ENCODE results near the gene PRSS27.

PRSS27 gene

GRCh38 chr16:2708290-2708639 lies 11.8 kb downstream of the PRSS27 start:
- H3F3A ChIP-seq (ENCODE audit: insufficient read depth, low read length): no peaks in the 10 kb centered on the region
- H3K9ac ChIP-seq (ENCODE audit: low read length): no peak overlapping the region
- H4K20me1 ChIP-seq (ENCODE audit: insufficient read depth, low read length): no peaks in the 10 kb centered on the region
- H3K9me3 ChIP-seq (ENCODE audit: low read length): no peaks in the 10 kb centered on the region
- H3K79me2 ChIP-seq (ENCODE audit: insufficient read depth, low read length): no peaks in the 10 kb centered on the region
- no peak overlapping the region for H2AFZ ChIP-seq (ENCODE audit: low read length)
- TF ChIP-seq EZH2 (IDR thresholded peaks at IDR 0.05; ENCODE audit: borderline replicate concordance, low read length) (no peak), CTCF (IDR thresholded peaks at IDR 0.05; ENCODE audit: low read length) (no peak)
- no peak overlapping the region for H3K4me3 ChIP-seq (ENCODE audit: low read depth, low read length, poor library complexity, severe bottlenecking)
- H3K27me3 ChIP-seq (ENCODE audit: insufficient read depth, low read length): 0 out of 2 replicates have a peak, but pooled peaks cover under 1% of the 10 kb centered on the region
- no peak overlapping the region for H3K4me2 ChIP-seq (ENCODE audit: low read length)
- no peaks in the 10 kb centered on the region for H3K9me2 ChIP-seq (ENCODE audit: low read depth, low read length)
- no peaks in the 10 kb centered on the region for H3K4me1 ChIP-seq (ENCODE audit: insufficient read depth, low read length, severe bottlenecking)
- H3K27ac ChIP-seq (ENCODE audit: low read depth, low read length, poor library complexity, severe bottlenecking): no peak overlapping the region
- peaks cover 10% of the 10 kb centered on the region; the same call in 1 of the 2 replicates for H3K36me3 ChIP-seq (ENCODE audit: insufficient read depth, low read length)

- no peaks in the 10 kb centered on the region for H3K9me2 ChIP-seq (ENCODE audit: low read depth, low read length)
- no peak overlapping the region for H3K4me3 ChIP-seq (ENCODE audit: low read depth, low read length, poor library complexity, severe bottlenecking)
- H3K27me3 ChIP-seq (ENCODE audit: insufficient read depth, low read length): no peaks in the 10 kb centered on the region
- H3F3A ChIP-seq (ENCODE audit: insufficient read depth, low read length): no peaks in the 10 kb centered on the region
- no peak overlapping the region for H3K9ac ChIP-seq (ENCODE audit: low read length)
- H3K4me1 ChIP-seq (ENCODE audit: insufficient read depth, low read length, severe bottlenecking): no peaks in the 10 kb centered on the region
- no peak overlapping the region for H3K4me2 ChIP-seq (ENCODE audit: low read length)
- peaks cover 10% of the 10 kb centered on the region; the same call in 1 of the 2 replicates for H3K36me3 ChIP-seq (ENCODE audit: insufficient read depth, low read length)
- H2AFZ ChIP-seq (ENCODE audit: low read length): no peak overlapping the region
- H3K27ac ChIP-seq (ENCODE audit: low read depth, low read length, poor library complexity, severe bottlenecking): no peak overlapping the region
- no peaks in the 10 kb centered on the region for H3K79me2 ChIP-seq (ENCODE audit: insufficient read depth, low read length)
- TF ChIP-seq EZH2 (IDR thresholded peaks at IDR 0.05; ENCODE audit: borderline replicate concordance, low read length): no peak
- no peak for TF ChIP-seq CTCF (IDR thresholded peaks at IDR 0.05; ENCODE audit: low read length)
- H4K20me1 ChIP-seq (ENCODE audit: insufficient read depth, low read length): no peaks in the 10 kb centered on the region
- no peaks in the 10 kb centered on the region for H3K9me3 ChIP-seq (ENCODE audit: low read length)
These were observed 12.4 kb downstream of the PRSS27 start for GRCh38 chr16:2707368-2708289.

GRCh38 chr16:2706611-2707311 lies 13.3 kb downstream of the PRSS27 start:
- no peak overlapping the region for H3K27ac ChIP-seq (ENCODE audit: low read depth, low read length, poor library complexity, severe bottlenecking)
- no peaks in the 10 kb centered on the region for H3K4me1 ChIP-seq (ENCODE audit: insufficient read depth, low read length, severe bottlenecking)
- no peaks in the 10 kb centered on the region for H3K27me3 ChIP-seq (ENCODE audit: insufficient read depth, low read length)
- no peaks in the 10 kb centered on the region for H3K79me2 ChIP-seq (ENCODE audit: insufficient read depth, low read length)
- no peak overlapping the region for H3K4me3 ChIP-seq (ENCODE audit: low read depth, low read length, poor library complexity, severe bottlenecking)
- H2AFZ ChIP-seq (ENCODE audit: low read length): no peak overlapping the region
- H3K9me2 ChIP-seq (ENCODE audit: low read depth, low read length): no peaks in the 10 kb centered on the region
- H3K4me2 ChIP-seq (ENCODE audit: low read length): no peak overlapping the region
- no peak for TF ChIP-seq CTCF (IDR thresholded peaks at IDR 0.05; ENCODE audit: low read length)
- TF ChIP-seq EZH2 (IDR thresholded peaks at IDR 0.05; ENCODE audit: borderline replicate concordance, low read length): no peak
- peaks cover 10% of the 10 kb centered on the region; the same call in 1 of the 2 replicates for H3K36me3 ChIP-seq (ENCODE audit: insufficient read depth, low read length)
- no peaks in the 10 kb centered on the region for H3F3A ChIP-seq (ENCODE audit: insufficient read depth, low read length)
- no peak overlapping the region for H3K9ac ChIP-seq (ENCODE audit: low read length)
- H4K20me1 ChIP-seq (ENCODE audit: insufficient read depth, low read length): no peaks in the 10 kb centered on the region
- no peaks in the 10 kb centered on the region for H3K9me3 ChIP-seq (ENCODE audit: low read length)
